Thyroid gland (tissue), 4 donors: ENCODE results near the gene ABCC8.

Source experiments
- POLR2A ChIP-seq, 2 donors: fragments of 450-650 bp; IDR thresholded peaks; one replicate each; pipeline ENCODE4 v1.6.1; 2017; ENCODE audit warnings: antibody characterized with exemption in 2 of 2, mild to moderate bottlenecking in 2 of 2, moderate library complexity in 1 of 2
- TF ChIP-seq, protein P1 (sequence below), 6 experiments: fragments of 200-600 bp in 3 of 6; fragments of 450-650 bp in 3 of 6; sonication (generic) in 3 of 6; IDR thresholded peaks; one replicate each; pipeline ENCODE4 v1.5.1; 2016 to 2019; ENCODE audit warnings: antibody characterized with exemption in 6 of 6, mild to moderate bottlenecking in 2 of 6, inconsistent platforms in 1 of 6, moderate library complexity in 1 of 6

GRCh38 chr11:17418444-17419081 lies 58.1 kb downstream of the ABCC8 start:
- TF ChIP-seq, protein P1, sequence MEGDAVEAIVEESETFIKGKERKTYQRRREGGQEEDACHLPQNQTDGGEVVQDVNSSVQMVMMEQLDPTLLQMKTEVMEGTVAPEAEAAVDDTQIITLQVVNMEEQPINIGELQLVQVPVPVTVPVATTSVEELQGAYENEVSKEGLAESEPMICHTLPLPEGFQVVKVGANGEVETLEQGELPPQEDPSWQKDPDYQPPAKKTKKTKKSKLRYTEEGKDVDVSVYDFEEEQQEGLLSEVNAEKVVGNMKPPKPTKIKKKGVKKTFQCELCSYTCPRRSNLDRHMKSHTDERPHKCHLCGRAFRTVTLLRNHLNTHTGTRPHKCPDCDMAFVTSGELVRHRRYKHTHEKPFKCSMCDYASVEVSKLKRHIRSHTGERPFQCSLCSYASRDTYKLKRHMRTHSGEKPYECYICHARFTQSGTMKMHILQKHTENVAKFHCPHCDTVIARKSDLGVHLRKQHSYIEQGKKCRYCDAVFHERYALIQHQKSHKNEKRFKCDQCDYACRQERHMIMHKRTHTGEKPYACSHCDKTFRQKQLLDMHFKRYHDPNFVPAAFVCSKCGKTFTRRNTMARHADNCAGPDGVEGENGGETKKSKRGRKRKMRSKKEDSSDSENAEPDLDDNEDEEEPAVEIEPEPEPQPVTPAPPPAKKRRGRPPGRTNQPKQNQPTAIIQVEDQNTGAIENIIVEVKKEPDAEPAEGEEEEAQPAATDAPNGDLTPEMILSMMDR (IDR thresholded peaks at IDR 0.05) = no peak
- TF ChIP-seq POLR2A (IDR thresholded peaks at IDR 0.05) = no peak
